ENCODE results near the gene MERTK.

Gene MERTK

GRCh38 chr2:112045446-112046014, 147.1 kb downstream of the MERTK start:
- Histone ChIP-seq H3K9me2 (replicated peaks; ENCODE audit: insufficient read depth, low read length) (no peaks in the 10 kb centered on the region), H3K9ac (ENCODE audit: low read length) (no peak overlapping the region), H3K79me2 (ENCODE audit: low read length) (no peaks in the 10 kb centered on the region), H3K9me3 (replicated peaks; ENCODE audit: insufficient read depth, low read length) (no peaks in the 10 kb centered on the region), H3F3A (ENCODE audit: insufficient read depth, low read length) (no peaks in the 10 kb centered on the region), H3K4me2 (ENCODE audit: low read depth, low read length) (no peak overlapping the region), H3K27me3 (replicated peaks; ENCODE audit: insufficient read depth, low read length) (no peaks in the 10 kb centered on the region), H3K4me1 (ENCODE audit: low read length) (no peaks in the 10 kb centered on the region), H3K27ac (ENCODE audit: low read length) (no peak overlapping the region), H4K20me1 (ENCODE audit: insufficient read depth, low read length) (no peaks in the 10 kb centered on the region), H3K4me3 (ENCODE audit: low read length) (no peak overlapping the region), H3K36me3 (replicated peaks; ENCODE audit: insufficient read depth, low read length) (no peaks in the 10 kb centered on the region), H2AFZ (ENCODE audit: low read length) (no peak overlapping the region)
- DNase-seq: no peak
- TF ChIP-seq EZH2 (optimal IDR thresholded peaks at IDR 0.05; ENCODE audit: low read depth, low read length) (no peak), CTCF (IDR thresholded peaks at IDR 0.05; ENCODE audit: low read length) (no peak), EZH2phosphoT487 (IDR thresholded peaks at IDR 0.05; ENCODE audit: low read length) (no peak)

DNA sequence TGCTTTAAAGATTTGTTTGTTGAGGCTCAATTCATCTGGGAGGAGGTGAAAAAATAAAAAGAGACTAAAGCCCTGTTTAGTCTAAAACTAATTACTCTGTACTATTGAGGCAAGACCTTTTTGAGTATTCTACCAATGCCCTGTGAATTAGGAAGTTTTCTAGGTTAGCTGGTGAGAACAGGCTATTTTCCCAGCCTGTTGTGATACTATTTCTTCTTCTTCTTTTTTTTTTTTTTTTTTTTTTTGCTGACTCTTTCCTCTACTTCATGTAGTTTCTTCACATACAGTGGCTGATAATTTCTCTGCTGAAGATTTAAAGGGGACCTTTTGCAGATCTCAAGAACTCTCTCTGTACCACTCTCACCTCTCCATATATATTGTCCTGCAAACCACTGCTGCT, 147.8 kb downstream of the MERTK start:
- Histone ChIP-seq H3K27me3 (replicated peaks; ENCODE audit: insufficient read depth, low read length) (no peaks in the 10 kb centered on the region), H2AFZ (ENCODE audit: low read length) (no peak overlapping the region), H3K9me2 (replicated peaks; ENCODE audit: insufficient read depth, low read length) (no peaks in the 10 kb centered on the region), H4K20me1 (ENCODE audit: insufficient read depth, low read length) (no peaks in the 10 kb centered on the region), H3K4me1 (ENCODE audit: low read length) (no peaks in the 10 kb centered on the region), H3K36me3 (replicated peaks; ENCODE audit: insufficient read depth, low read length) (no peaks in the 10 kb centered on the region), H3K4me3 (ENCODE audit: low read length) (no peak overlapping the region), H3F3A (ENCODE audit: insufficient read depth, low read length) (no peaks in the 10 kb centered on the region), H3K4me2 (ENCODE audit: low read depth, low read length) (no peak overlapping the region), H3K9ac (ENCODE audit: low read length) (no peak overlapping the region), H3K79me2 (ENCODE audit: low read length) (no peaks in the 10 kb centered on the region), H3K9me3 (replicated peaks; ENCODE audit: insufficient read depth, low read length) (no peaks in the 10 kb centered on the region), H3K27ac (ENCODE audit: low read length) (no peak overlapping the region)
- no peak for DNase-seq
- TF ChIP-seq CTCF (IDR thresholded peaks at IDR 0.05; ENCODE audit: low read length): no peak
- TF ChIP-seq EZH2phosphoT487 (IDR thresholded peaks at IDR 0.05; ENCODE audit: low read length): no peak
- TF ChIP-seq EZH2 (optimal IDR thresholded peaks at IDR 0.05; ENCODE audit: low read depth, low read length): no peak

DNA sequence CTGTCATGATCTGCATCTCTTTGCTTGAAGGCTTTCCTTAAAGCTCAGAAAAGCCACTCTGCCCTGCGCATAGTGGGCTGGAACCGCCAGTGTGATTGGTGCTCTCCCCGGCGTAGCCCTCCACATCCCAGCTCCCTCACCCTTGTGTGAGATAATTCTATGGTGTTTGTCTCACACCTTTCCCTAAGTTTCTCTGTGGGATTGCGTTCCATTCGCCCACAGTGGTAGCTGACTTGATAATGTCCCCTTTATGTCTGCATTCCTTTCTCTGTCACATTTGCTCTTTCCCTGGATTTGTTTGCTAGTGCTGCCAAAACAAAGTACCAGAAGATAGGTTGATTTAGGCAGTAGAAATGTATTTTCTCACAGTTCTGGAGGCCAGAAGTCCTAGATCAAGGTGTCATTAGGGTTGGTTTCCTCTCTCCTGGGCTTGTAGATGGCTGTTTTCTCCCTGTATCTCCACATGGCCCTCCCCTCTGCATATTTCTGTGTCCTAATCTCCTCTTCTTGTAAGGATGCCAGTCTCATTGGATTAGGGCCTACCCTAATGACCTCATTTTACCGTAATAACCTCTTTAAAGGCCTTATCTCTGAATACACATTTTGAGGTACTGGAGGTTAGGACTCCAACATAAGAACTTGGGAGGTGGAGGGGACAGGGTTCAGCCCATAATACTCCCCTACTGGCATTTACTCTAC, 149.3 kb downstream of the MERTK start:
- Histone ChIP-seq H3K4me2 (ENCODE audit: low read depth, low read length) (no peak overlapping the region), H3K4me3 (ENCODE audit: low read length) (no peak overlapping the region), H3K36me3 (replicated peaks; ENCODE audit: insufficient read depth, low read length) (no peaks in the 10 kb centered on the region), H2AFZ (ENCODE audit: low read length) (no peak overlapping the region), H3K9me3 (replicated peaks; ENCODE audit: insufficient read depth, low read length) (no peaks in the 10 kb centered on the region), H3F3A (ENCODE audit: insufficient read depth, low read length) (no peaks in the 10 kb centered on the region), H3K4me1 (ENCODE audit: low read length) (no peaks in the 10 kb centered on the region), H3K9ac (ENCODE audit: low read length) (no peak overlapping the region), H3K27ac (ENCODE audit: low read length) (no peak overlapping the region), H4K20me1 (ENCODE audit: insufficient read depth, low read length) (no peaks in the 10 kb centered on the region), H3K9me2 (replicated peaks; ENCODE audit: insufficient read depth, low read length) (no peaks in the 10 kb centered on the region), H3K79me2 (ENCODE audit: low read length) (no peaks in the 10 kb centered on the region), H3K27me3 (replicated peaks; ENCODE audit: insufficient read depth, low read length) (no peaks in the 10 kb centered on the region)
- DNase-seq: no peak
- no peak for TF ChIP-seq EZH2phosphoT487 (IDR thresholded peaks at IDR 0.05; ENCODE audit: low read length)
- TF ChIP-seq CTCF (IDR thresholded peaks at IDR 0.05; ENCODE audit: low read length): no peak
- no peak for TF ChIP-seq EZH2 (optimal IDR thresholded peaks at IDR 0.05; ENCODE audit: low read depth, low read length)

Measured in MM.1S (cell line).